GM12878 (cell line): ENCODE results near the gene LCE1D. TPM values are rescaled to one million over a fixed set of nuclear protein-coding genes. Genes with fewer than 3 reads are reported as not detected.

Source experiments
- ATAC-seq: fragments of 200-7000 bp; cut with Tn5 transposase; 3 replicates; pipeline ENCODE4 v1.9.1; 2020; ENCODE audit warnings: mild to moderate bottlenecking, moderate library complexity
- BruUV-seq: library from RNA; stranded (reverse); fragments of 400-500 nt; replicated peaks from 2 replicates; lab custom pipeline; 2021; lab: Mats Ljungman, UMichigan
- CTCF ChIA-PET: fragments of 300-600 bp; sonication (Branson Sonifier 250); formaldehyde crosslinking; extraction: SDS; loops from one replicate; lab custom pipeline; 2021; ENCODE audit warnings: inconsistent platforms; lab: Yijun Ruan, JAX
- POLR2A ChIA-PET: fragments of 350-600 bp; formaldehyde crosslinking; extraction: SDS; loops from one replicate; lab custom pipeline; 2021; ENCODE audit warnings: inconsistent platforms; lab: Charles Lee
- RAD21 ChIA-PET: fragments of 300-600 bp; sonication (Branson Sonifier 250); formaldehyde crosslinking; loops from one replicate; lab custom pipeline; 2023; ENCODE audit warnings: antibody characterized with exemption; ENCODE audit not compliant: unreplicated experiment; lab: Charles Lee
- SMC1A ChIA-PET: fragments of 300-600 bp; sonication (Branson Sonifier 250); formaldehyde crosslinking; loops from one replicate; lab custom pipeline; 2023; ENCODE audit not compliant: unreplicated experiment, uncharacterized antibody; lab: Charles Lee
- DNase-seq: peaks from one replicate; pipeline ENCODE4 v3.0.0-alpha.2; 2011; ENCODE audit warnings: low read depth, low spot score
- FAIRE-seq: peaks from 3 replicates; lab custom pipeline; 2011; peaks lifted over from hg19 to GRCh38; lab: Jason Lieb, UNC
- H2AFZ ChIP-seq: 2 replicates; pipeline ENCODE4 v1.6.0; 2011; ENCODE audit warnings: low read depth, low read length, control low read depth; ENCODE audit not compliant: control insufficient read depth
- H3K27ac ChIP-seq: 2 replicates; pipeline ENCODE4 v1.5.1; 2011; ENCODE audit warnings: control low read depth; ENCODE audit not compliant: control insufficient read depth, insufficient read depth
- H3K27me3 ChIP-seq, 2 experiments: replicated peaks in 1 of 2; 2 replicates each; pipeline versions ENCODE4 v1.6.0 to v1.6.1; 2011; ENCODE audit warnings: low read length in 1 of 2; ENCODE audit not compliant: control insufficient read depth in 2 of 2, insufficient read depth in 2 of 2
- H3K36me3 ChIP-seq, 2 experiments: 2 replicates each; pipeline ENCODE4 v1.5.1; 2011; ENCODE audit warnings: low read length in 1 of 2; ENCODE audit not compliant: control insufficient read depth in 2 of 2, insufficient read depth in 2 of 2
- H3K4me1 ChIP-seq: 2 replicates; pipeline ENCODE4 v1.6.1; 2011; ENCODE audit warnings: mild to moderate bottlenecking, low read length, moderate library complexity, mixed read lengths; ENCODE audit not compliant: control insufficient read depth, insufficient read depth
- H3K4me2 ChIP-seq: 2 replicates; pipeline ENCODE4 v1.6.0; 2011; ENCODE audit warnings: control low read depth; ENCODE audit not compliant: control insufficient read depth, insufficient read depth
- H3K4me3 ChIP-seq: fragments of 200-600 bp; sonication (generic); 2 replicates; pipeline ENCODE4 v1.5.1; 2016
- H3K79me2 ChIP-seq: 2 replicates; pipeline ENCODE4 v1.6.0; 2011; ENCODE audit warnings: low read length; ENCODE audit not compliant: control insufficient read depth, insufficient read depth
- H3K9ac ChIP-seq: 2 replicates; pipeline ENCODE4 v1.8.0; 2011; ENCODE audit warnings: low read length, control low read depth, mixed read lengths; ENCODE audit not compliant: control insufficient read depth, insufficient read depth
- H3K9me3 ChIP-seq: replicated peaks from 3 replicates; pipeline ENCODE4 v1.5.1; 2011; ENCODE audit warnings: mild to moderate bottlenecking, low read length; ENCODE audit not compliant: control insufficient read depth, insufficient read depth
- H4K20me1 ChIP-seq: 2 replicates; pipeline ENCODE4 v1.6.0; 2011; ENCODE audit not compliant: control insufficient read depth, insufficient read depth
- ATF2 ChIP-seq: IDR thresholded peaks from 2 replicates; pipeline ENCODE4 v1.6.1; 2012; ENCODE audit warnings: low read length, inconsistent platforms
- ATF7 ChIP-seq: fragments of 450-650 bp; IDR thresholded peaks from 2 replicates; pipeline ENCODE4 v1.6.1; 2016; ENCODE audit warnings: low read depth, mild to moderate bottlenecking
- MEF2B ChIP-seq: fragments of 450-650 bp; IDR thresholded peaks from 2 replicates; pipeline ENCODE4 v1.6.1; 2018; ENCODE audit warnings: mild to moderate bottlenecking, moderate library complexity; ENCODE audit not compliant: partially characterized antibody, poor library complexity, severe bottlenecking
- POLR2A ChIP-seq: IDR thresholded peaks from 2 replicates; pipeline ENCODE4 v1.6.1; 2011; ENCODE audit warnings: low read depth, mild to moderate bottlenecking, low read length
- SMARCA5 ChIP-seq: fragments of 450-650 bp; IDR thresholded peaks from 2 replicates; pipeline ENCODE4 v1.6.1; 2017; ENCODE audit warnings: mild to moderate bottlenecking
- SUZ12 ChIP-seq: fragments of 200-600 bp; sonication (generic); IDR thresholded peaks from one replicate; pipeline ENCODE4 v1.6.1; 2018; ENCODE audit warnings: antibody characterized with exemption, mild to moderate bottlenecking; ENCODE audit not compliant: unreplicated experiment
- ZBTB11 ChIP-seq: fragments of 450-650 bp; formaldehyde crosslinking; IDR thresholded peaks from 2 replicates; pipeline ENCODE4 v1.5.0; 2022; ENCODE audit warnings: mild to moderate bottlenecking, missing genetic modification characterization
- ZNF274 ChIP-seq: IDR thresholded peaks from one replicate; pipeline ENCODE4 v1.8.0; 2011; ENCODE audit not compliant: insufficient read length, insufficient read depth
- WGBS: methylation state at CpG from one replicate; pipeline ENCODE4 v1.1.6; 2016; ENCODE audit warnings: low lambda C conversion rate; ENCODE audit not compliant: insufficient replicate concordance, insufficient coverage; ENCODE audit errors: missing lambda C conversion rate; 5-methylcytosine and 5-hydroxymethylcytosine counted together
- in situ Hi-C: fragments of 300-500 bp; cut with MboI; formaldehyde crosslinking; loops from 9 replicates; pipeline ENCODE4 v1.14.3; 2018; ENCODE audit warnings: mixed read lengths
- intact Hi-C: fragments of 100-400 bp; cut with micrococcal nuclease; formaldehyde crosslinking; loops from one replicate; pipeline ENCODE4 v1.14.2; 2022; ENCODE audit not compliant: unreplicated experiment
- polyA plus RNA-seq, 11 experiments: library from polyadenylated mRNA; depleted of rRNA in 4 of 11; unstranded in 6 of 11; stranded (reverse) in 5 of 11; fragments of >200 nt; fragmentation: Nextera tagmentation in 4 of 11; fragmentation: Illumina TruSeq in 1 of 11; extraction: Ambion mirVana in 4 of 11; extraction: Trizol in 1 of 11; gene quantifications; 1 replicate in 1 of 11; 2 replicates in 10 of 11; pipeline versions ENCODE4 v1.2.1 to v1.2.3, GENCODE V29; 2011 to 2016; ENCODE audit warnings: inconsistent platforms in 2 of 11, missing spikeins in 2 of 11, low read depth in 1 of 11
- total RNA-seq, 4 experiments: library from RNA; depleted of rRNA in 3 of 4; stranded (reverse); fragments of >200 nt in 3 of 4; fragmentation: Illumina TruSeq in 1 of 4; extraction: Trizol in 1 of 4; gene quantifications; 2 replicates each; pipeline versions ENCODE4 v1.2.1 to v1.2.3, GENCODE V29; 2013 to 2021
- TF ChIP-seq, protein P1 (sequence below): fragments of 450-650 bp; IDR thresholded peaks from 2 replicates; pipeline ENCODE4 v1.6.1; 2017; ENCODE audit warnings: mild to moderate bottlenecking

LCE1D gene
- total and polyA plus RNA-seq, 10 of the 15 experiments (the other 5 are each of a cell fraction or from before 2014, with no cell fraction given), result not detected

DNA sequence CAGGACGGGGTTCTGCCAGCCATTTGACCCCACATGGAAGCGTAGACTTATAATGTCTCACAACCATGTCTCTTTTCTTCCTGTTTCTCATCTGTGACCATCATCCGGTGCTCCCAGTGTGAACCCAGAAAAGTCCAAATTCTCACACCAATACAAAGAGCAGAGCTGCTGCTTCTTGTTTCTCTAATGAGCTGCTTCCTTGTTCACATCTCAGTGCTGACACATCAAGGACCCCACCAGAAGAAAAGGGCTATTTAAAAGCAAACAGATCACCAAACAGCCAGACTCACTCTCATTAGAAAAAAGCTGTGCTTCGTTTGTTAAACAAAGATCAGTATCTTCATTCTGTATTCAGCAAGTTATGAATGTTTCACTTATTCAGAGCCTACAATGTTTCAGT lies 835 bp upstream of the LCE1D start:
- ATAC-seq, result no peak
- Histone ChIP-seq H3K27me3 (no peaks in the 10 kb centered on the region), H3K9ac (no peak overlapping the region), H3K27ac (no peak overlapping the region), H4K20me1 (no peaks in the 10 kb centered on the region), H3K9me3 (no peaks in the 10 kb centered on the region), H3K36me3 (no peaks in the 10 kb centered on the region), H3K4me1 (no peaks in the 10 kb centered on the region)
- ChIA-PET POLR2A (no interaction called here), RAD21 (no interaction called here), SMC1A (no interaction called here)
- no TSS peak for BruUV-seq
- in situ Hi-C loops, result no loop called here
- no CpG with 5 or more reads among the region's 4 CpGs for WGBS
- TF ChIP-seq, protein P1, sequence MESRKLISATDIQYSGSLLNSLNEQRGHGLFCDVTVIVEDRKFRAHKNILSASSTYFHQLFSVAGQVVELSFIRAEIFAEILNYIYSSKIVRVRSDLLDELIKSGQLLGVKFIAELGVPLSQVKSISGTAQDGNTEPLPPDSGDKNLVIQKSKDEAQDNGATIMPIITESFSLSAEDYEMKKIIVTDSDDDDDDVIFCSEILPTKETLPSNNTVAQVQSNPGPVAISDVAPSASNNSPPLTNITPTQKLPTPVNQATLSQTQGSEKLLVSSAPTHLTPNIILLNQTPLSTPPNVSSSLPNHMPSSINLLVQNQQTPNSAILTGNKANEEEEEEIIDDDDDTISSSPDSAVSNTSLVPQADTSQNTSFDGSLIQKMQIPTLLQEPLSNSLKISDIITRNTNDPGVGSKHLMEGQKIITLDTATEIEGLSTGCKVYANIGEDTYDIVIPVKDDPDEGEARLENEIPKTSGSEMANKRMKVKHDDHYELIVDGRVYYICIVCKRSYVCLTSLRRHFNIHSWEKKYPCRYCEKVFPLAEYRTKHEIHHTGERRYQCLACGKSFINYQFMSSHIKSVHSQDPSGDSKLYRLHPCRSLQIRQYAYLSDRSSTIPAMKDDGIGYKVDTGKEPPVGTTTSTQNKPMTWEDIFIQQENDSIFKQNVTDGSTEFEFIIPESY, result no peak
- no peak for TF ChIP-seq SMARCA5
- TF ChIP-seq ATF7, result no peak
- no peak for TF ChIP-seq MEF2B
- TF ChIP-seq ZBTB11 (CRISPR knock-in tag), result no peak
- TF ChIP-seq ZNF274, result no peak
- no peak for TF ChIP-seq SUZ12
- TF ChIP-seq ATF2, result no peak
- TF ChIP-seq POLR2A, result no peak
- TF ChIP-seq, all 136 proteins: peak for 0
- Histone ChIP-seq H3K79me2 (no peaks in the 10 kb centered on the region), H2AFZ (no peak overlapping the region), H3K4me3 (no peak overlapping the region), H3K4me2 (no peak overlapping the region)
- CTCF ChIA-PET, result no interaction called here
- intact Hi-C loops, result no loop called here
- DNase-seq (no peak), FAIRE-seq (no peak)
